Nephron (organoid): ENCODE measurements around the gene GNG8.

Experiments used
- H3K27ac Mint-ChIP-seq, 3 experiments: 2 replicates each; pipeline ENCODE4 v1.8.0; 2020; ENCODE audit warnings: mixed read lengths in 3 of 3, mild to moderate bottlenecking in 2 of 3, moderate library complexity in 1 of 3
- H3K27me3 Mint-ChIP-seq: 2 replicates; pipeline ENCODE4 v1.8.0; 2021; ENCODE audit warnings: low read depth, mild to moderate bottlenecking, moderate library complexity, mixed read lengths
- H3K36me3 Mint-ChIP-seq: 2 replicates; pipeline ENCODE4 v1.8.0; 2020; ENCODE audit warnings: low read depth, mixed read lengths
- H3K4me1 Mint-ChIP-seq: 2 replicates; pipeline ENCODE4 v1.8.0; 2020; ENCODE audit warnings: mixed read lengths
- H3K4me3 Mint-ChIP-seq, 3 experiments: 2 replicates each; pipeline ENCODE4 v1.8.0; 2020; ENCODE audit warnings: mild to moderate bottlenecking in 3 of 3, mixed read lengths in 3 of 3, moderate library complexity in 2 of 3
- H3K9me3 Mint-ChIP-seq: 2 replicates; pipeline ENCODE4 v1.8.0; 2020; ENCODE audit warnings: mixed read lengths
- CTCF ChIP-seq, 3 experiments: fragments of 200-600 bp; sonication (generic); IDR thresholded peaks; one replicate each; pipeline ENCODE4 v1.5.0; 2021; ENCODE audit warnings: antibody characterized with exemption in 3 of 3; ENCODE audit not compliant: unreplicated experiment in 3 of 3

Gene GNG8

DNA sequence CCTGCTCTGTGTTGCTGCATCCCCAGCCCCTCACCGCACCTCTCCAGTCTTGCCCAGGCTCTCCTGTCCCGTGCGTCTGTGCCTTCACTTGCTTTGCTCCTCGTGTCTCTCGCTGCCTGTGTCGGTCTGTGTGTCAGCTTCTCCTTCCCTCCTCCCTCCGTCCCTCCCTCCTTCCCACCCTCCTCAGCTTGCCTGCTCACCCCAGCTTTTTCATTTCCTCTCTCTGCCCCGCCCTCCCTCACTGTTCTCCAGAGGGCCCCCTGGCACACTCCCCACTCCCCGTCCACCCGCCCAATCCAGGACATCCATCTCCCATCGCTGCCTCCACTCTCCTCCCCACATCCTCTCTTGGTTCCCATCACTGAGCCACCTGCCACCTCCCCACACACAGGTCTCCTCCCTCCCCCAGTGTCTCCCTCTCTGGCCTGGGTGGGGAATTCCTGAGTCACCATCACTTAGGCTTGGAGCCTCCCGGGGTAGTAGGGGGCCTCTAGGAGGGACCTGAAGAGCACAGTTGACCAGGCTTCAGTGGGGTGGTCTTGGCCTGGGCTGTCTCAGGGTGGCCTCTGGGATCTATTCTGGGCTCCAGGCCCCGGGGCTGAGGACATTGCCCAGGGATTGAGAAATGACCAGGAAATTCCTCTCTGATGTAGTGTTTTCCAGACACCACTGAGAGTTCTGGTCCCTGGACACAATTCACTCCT is 10.9 kb downstream of the GNG8 start, which contains the start of gene PTGIR:
TSS of gene PTGIR (minus strand) at position 132 of the 704 bp plus-strand sequence. CDS start 864 bp downstream, outside the sequence.
- TF ChIP-seq CTCF (IDR thresholded peaks at IDR 0.05; ENCODE audit: unreplicated experiment in 3 of 3): no peak
- H3K27me3 Mint-ChIP-seq: no peaks in the 10 kb centered on the region
- peak within 1 kb of the TSS; percentile 88 to 96 (median 90) for H3K27ac Mint-ChIP-seq
- peak within 1 kb of the TSS; percentile 57 to 79 (median 75) for H3K4me3 Mint-ChIP-seq
- H3K4me1 Mint-ChIP-seq: peaks cover 43% of the 10 kb centered on the region
- no peaks in the 10 kb centered on the region for H3K9me3 Mint-ChIP-seq
- H3K36me3 Mint-ChIP-seq: no peaks in the 10 kb centered on the region

- H3K4me3 Mint-ChIP-seq: peak overlapping the region in 2 of 3 experiments; percentile 27 to 75
- TF ChIP-seq CTCF (IDR thresholded peaks at IDR 0.05; ENCODE audit: unreplicated experiment in 3 of 3): no peak
Observed at GRCh38 chr19:46623915-46624502, 12.0 kb downstream of the GNG8 start.

GRCh38 chr19:46622118-46622446 is 13.9 kb downstream of the GNG8 start:
- TF ChIP-seq CTCF (IDR thresholded peaks at IDR 0.05; ENCODE audit: unreplicated experiment in 3 of 3): no peak
- Mint-ChIP-seq H3K9me3 (no peaks in the 10 kb centered on the region), H3K4me3 (peak overlapping the region in 2 of 3 experiments; percentile 38 to 61), H3K36me3 (no peaks in the 10 kb centered on the region), H3K27me3 (no peaks in the 10 kb centered on the region), H3K27ac (peak overlapping the region in 2 of 3 experiments; percentile 72 to 87), H3K4me1 (peaks cover 46% of the 10 kb centered on the region)

More at GRCh38 chr19:46623915-46624502, 12.0 kb downstream of the GNG8 start:
- peaks cover 45% of the 10 kb centered on the region for H3K4me1 Mint-ChIP-seq
- no peaks in the 10 kb centered on the region for H3K36me3 Mint-ChIP-seq
- H3K27me3 Mint-ChIP-seq: no peaks in the 10 kb centered on the region
- H3K9me3 Mint-ChIP-seq: no peaks in the 10 kb centered on the region
- peak overlapping the region in 2 of 3 experiments; percentile 79 to 90 for H3K27ac Mint-ChIP-seq

GRCh38 chr19:46621191-46622117 is 14.5 kb downstream of the GNG8 start:
- TF ChIP-seq CTCF (IDR thresholded peaks at IDR 0.05; ENCODE audit: unreplicated experiment in 3 of 3): no peak
- no peaks in the 10 kb centered on the region for H3K9me3 Mint-ChIP-seq
- H3K27me3 Mint-ChIP-seq: no peaks in the 10 kb centered on the region
- peaks cover 52% of the 10 kb centered on the region for H3K4me1 Mint-ChIP-seq
- H3K36me3 Mint-ChIP-seq: no peaks in the 10 kb centered on the region
- peak overlapping the region; percentile 22 to 87 (median 81) for H3K27ac Mint-ChIP-seq
- peak overlapping the region; percentile 10 to 70 (median 53) for H3K4me3 Mint-ChIP-seq

DNA sequence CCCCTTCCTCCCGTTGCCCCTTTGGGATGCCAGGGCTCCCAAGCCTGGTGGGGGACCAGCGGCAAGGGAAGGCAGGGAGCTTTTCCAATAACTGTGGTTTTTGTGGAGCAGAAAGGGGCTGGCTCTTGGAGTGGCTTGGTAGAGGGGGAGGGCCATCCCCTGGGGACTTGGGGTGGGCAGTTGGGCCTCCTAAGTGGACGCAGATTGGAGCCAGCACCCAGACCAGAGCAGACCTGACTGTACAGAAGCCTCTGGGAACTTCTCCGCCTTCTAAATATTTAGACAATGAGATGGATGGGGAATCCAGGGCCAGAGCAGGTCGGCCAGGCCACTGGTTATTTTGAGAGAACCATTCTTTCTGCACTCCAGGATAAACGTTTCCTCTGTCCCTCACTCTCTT is 15.3 kb downstream of the GNG8 start:
- no peak for TF ChIP-seq CTCF (IDR thresholded peaks at IDR 0.05; ENCODE audit: unreplicated experiment in 3 of 3)
- peak overlapping the region in 1 of 3 experiments; percentile 59 for H3K4me3 Mint-ChIP-seq
- peaks cover 4% of the 10 kb centered on the region for H3K27me3 Mint-ChIP-seq
- no peaks in the 10 kb centered on the region for H3K9me3 Mint-ChIP-seq
- H3K36me3 Mint-ChIP-seq: no peaks in the 10 kb centered on the region
- H3K4me1 Mint-ChIP-seq: peaks cover 52% of the 10 kb centered on the region
- peak overlapping the region; percentile 22 to 87 (median 81) for H3K27ac Mint-ChIP-seq
